HG03457 (cell line): ENCODE measurements around the gene NFATC3.

Source experiments
- ATAC-seq: cut with Tn5 transposase; IDR thresholded peaks from one replicate; pipeline ENCODE4 v1.9.1; 2021; ENCODE audit warnings: moderate number of reproducible peaks; ENCODE audit not compliant: unreplicated experiment

NFATC3 gene

DNA sequence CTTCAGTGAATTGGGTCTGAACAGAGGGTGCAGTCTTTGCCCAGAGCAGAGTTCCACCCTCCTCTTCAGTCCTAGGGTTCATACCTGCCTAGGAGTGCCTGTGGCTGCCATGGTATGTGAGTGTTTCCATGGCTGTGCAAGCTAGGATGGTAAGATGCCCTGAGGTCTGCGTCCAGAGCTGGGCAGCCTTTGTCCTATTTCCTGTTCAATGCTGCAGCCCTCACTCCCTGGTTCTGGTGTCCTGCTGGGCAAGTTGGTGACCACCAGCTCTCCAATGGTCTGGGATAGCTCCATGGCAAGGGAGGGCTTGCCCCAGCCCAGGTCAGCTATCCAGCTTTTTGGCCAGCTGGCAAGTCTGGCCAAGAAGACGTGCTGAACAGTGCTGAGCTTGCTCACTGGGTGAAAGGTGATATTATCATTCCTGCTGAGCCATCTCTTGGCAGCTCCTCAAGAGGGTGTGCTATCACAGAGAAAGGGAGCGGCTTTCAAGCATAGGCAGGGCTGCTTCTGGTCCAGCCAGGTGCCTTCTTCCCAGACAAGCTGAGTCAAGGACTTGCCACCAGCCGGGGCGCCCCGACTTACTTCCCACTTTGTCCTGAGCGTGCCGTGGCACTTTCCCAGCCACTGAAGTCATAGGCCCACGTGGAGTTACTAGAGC is 13.0 kb upstream of the NFATC3 start:
- ATAC-seq: no peak

- no peak for ATAC-seq
Measured at GRCh38 chr16:68073902-68074760, 11.0 kb upstream of the NFATC3 start.

DNA sequence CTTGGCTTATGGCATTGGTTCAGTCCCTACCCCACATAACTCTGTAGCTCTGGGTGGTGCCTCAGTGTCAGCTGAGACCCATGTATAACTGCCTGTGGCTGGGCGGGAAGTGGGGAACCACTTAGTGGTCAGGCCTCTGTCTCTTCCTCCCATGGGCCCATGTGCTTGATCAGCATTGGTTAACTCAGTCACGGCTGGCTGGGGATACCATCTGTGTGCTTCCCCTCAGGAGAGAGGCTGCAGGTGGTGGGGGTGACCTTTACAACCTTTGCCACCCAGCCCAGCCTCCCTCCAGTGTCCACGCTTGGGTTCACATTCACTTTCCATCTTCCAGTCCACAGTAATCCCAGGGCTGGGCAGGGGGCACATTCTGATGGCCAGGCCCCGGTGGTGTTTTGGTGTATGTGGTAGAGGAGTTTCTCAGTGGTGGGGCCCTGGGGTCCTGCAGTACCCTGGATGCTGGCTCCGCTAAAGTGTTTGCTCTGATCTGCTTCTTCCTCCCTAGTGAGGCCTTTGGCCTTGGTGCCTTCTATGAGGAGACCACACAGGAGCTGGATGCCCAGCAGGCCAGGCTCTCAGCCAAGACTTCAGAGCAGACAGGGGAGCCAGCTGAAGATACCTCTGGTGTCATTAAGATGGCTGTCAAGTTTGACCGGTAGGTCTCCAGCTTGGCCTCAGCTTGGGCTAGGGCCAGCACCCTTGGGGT is 10.2 kb upstream of the NFATC3 start:
- peak; percentile 44 for ATAC-seq

DNA sequence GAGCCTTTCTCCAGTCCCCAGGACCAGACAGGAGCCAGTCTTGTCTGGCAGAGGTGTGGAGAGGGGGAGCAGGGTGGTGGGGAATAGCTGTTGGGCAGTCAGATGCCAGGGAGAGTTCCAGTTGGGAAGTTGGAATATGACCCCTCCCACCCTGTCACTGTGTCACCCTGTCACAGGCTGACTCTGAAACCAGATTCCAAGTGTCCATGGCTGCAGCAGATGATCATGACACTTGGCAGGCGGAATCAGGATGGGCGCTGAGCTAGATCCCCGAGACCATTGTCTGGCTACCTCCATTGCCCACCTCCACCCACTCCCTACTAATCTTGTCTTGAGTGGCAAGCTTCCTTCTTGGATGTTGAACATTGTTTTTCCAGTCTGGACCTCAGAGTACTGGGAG is 9.2 kb upstream of the NFATC3 start:
- no peak for ATAC-seq

DNA sequence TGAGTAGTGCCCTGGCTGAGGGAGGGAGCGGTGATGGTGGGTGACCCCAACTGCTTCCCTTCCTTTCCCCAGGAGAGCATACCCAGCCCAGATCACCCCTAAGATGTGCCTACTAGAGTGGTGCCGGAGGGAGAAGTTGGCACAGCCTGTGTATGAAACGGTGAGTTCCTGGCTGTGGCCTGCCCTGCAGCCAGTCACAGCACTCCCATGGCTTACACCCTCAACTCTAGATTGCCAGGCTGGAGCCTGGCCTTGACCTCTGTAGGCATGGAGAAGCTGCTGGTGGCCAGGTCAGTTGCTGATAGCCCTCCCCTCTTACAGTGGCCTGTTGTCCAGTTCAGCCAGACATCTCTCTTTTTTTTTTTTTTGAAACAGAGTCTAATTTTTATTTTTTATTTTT is 8.6 kb upstream of the NFATC3 start:
- ATAC-seq: no peak

- ATAC-seq: no peak
Measured at GRCh38 chr16:68077866-68078700, 7.1 kb upstream of the NFATC3 start.

DNA sequence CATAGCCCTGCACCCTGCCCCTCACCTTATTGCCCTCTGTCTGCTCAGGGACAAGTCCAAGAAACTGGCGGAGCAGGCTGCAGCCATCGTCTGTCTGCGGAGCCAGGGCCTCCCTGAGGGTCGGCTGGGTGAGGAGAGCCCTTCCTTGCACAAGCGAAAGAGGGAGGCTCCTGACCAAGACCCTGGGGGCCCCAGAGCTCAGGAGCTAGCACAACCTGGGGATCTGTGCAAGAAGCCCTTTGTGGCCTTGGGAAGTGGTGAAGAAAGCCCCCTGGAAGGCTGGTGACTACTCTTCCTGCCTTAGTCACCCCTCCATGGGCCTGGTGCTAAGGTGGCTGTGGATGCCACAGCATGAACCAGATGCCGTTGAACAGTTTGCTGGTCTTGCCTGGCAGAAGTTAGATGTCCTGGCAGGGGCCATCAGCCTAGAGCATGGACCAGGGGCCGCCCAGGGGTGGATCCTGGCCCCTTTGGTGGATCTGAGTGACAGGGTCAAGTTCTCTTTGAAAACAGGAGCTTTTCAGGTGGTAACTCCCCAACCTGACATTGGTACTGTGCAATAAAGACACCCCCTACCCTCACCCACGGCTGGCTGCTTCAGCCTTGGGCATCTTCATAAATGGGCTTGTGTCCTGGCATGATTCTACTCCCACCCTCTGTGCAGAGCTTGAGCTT is 6.3 kb upstream of the NFATC3 start:
- ATAC-seq: no peak

DNA sequence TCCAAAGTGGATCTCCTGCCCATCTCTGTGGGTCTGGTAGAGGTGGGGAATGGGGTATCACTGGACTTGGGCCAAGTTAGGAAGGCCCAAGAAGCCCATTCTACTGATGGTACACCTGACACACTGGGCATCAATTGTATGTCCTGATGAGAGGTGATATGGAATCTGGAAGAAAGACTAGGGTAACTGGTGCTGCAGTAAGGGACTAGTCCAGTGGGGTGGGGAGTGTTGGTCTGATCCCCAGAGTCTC is 5.9 kb upstream of the NFATC3 start:
- no peak for ATAC-seq

DNA sequence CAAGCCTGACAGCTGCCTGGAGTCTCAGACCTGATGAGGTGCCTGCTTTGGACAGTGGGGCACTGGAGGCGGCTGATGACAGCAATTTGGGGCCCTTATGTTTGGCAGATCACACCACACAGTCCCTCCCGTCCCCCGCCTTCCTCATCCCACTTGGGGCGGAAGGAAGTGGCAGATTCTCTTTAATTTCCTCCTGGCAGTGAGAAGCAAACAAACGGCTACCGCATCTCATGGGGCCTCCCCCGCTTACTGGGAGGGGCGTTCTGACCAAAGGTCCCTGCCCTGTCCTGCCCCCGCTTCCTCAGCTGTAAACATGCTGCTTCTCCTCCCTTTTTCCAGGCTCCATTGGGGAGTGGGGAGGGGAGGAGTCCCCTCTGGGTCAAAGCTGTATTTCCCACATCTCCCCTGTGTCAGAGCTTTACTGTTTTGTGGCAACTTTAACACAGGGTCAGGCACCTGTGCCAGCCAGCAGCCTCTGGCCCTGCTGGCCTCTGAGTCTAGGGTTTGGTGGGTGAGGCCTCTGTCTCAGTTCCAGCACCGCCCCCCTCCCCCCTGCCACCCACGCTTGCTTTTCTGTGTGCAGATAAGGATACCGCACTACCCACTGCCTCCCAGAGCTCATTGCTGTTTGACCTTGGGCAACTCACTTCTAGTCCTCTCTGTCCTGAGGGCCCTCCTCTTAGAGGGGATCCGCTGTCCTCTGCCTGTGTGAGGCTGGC is 5.4 kb upstream of the NFATC3 start:
- ATAC-seq: no peak

GRCh38 chr16:68081861-68082628 is 3.1 kb upstream of the NFATC3 start:
- no peak for ATAC-seq

DNA sequence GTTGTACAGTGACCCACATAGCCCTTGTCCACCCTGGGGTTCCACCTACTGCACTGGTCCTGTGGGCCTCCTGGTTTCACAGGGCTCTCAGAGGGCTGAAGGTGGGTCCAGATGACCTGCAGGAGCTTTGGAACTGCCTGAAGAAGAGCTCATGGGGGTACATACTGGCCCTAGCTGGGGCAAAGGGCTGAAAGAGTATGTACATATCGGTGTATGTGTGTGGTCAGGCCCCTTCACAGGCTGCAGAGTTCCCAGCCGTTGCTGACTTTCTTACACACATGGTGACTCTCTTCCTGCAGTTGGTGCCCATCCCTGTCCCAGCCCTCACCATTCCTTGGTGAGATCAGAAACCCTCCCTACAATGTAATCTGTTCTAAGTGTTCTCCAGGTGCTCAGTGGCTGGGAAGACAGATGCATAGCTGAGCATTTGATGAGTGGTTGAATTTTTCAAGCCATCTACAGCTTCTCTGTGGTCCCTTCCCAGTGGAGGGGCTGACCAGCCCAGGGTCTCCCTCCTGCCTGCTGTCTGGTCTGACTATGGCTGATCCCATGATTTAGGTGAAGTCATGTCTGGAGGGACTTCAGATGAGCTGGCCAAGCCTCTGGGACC is 2.4 kb upstream of the NFATC3 start:
- no peak for ATAC-seq

DNA sequence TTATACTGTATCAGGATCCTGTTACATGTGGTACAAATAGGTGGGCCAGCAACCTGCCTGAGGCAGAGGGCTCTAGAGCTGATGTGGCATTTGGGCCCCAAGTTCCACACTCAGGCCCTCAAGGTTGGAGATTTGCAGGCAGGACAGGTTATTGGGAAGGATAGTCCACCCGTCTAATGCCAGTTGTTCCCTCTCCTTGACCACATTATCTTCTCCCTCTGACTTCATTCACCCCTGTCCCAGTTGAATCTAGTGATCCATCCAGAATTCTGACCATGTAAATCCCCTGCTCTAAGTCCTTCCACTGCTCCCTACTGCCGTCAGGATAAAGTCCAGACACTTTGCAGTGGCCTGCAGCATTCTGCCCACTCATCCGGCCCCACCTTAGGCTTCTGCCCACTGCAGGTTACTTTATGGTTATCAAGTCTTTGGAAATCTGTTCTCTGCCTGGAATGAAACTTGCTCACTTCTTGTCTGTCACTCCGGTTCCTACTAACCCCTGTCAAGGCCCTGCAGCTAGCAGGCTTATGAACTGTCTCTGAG is 1.9 kb upstream of the NFATC3 start:
- ATAC-seq: no peak

DNA sequence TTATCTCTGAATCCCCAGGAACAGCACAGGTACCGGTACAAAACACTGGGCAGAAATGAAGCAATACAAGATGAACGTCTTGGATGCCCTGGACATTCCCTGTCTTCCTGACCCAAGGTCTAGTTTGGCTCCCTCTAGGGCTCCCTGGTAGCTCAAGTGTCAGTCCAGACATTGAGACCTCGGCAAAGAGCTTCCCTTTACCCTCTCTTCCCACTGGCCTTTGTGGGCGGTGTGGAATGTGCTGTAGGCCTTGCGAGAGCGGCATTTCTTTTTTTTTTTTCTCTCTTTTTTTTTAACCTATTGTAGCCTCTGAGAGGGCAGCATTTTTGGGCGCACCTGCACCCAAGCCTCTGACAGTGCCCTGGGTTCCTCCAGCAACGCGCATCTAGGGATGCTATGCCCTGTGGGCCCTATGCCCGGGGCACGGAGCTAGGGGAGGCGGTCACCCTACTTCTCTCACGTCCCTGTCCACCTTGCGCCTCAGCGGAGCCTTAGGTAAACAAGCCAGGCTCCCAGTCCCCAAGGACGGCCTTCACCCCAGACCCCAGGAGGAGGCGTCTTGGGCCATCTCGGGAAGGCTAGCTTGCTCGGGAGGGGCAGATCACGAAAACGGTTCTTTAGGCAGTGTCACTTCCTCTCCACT is 1.2 kb upstream of the NFATC3 start:
- ATAC-seq: peak; percentile 3

DNA sequence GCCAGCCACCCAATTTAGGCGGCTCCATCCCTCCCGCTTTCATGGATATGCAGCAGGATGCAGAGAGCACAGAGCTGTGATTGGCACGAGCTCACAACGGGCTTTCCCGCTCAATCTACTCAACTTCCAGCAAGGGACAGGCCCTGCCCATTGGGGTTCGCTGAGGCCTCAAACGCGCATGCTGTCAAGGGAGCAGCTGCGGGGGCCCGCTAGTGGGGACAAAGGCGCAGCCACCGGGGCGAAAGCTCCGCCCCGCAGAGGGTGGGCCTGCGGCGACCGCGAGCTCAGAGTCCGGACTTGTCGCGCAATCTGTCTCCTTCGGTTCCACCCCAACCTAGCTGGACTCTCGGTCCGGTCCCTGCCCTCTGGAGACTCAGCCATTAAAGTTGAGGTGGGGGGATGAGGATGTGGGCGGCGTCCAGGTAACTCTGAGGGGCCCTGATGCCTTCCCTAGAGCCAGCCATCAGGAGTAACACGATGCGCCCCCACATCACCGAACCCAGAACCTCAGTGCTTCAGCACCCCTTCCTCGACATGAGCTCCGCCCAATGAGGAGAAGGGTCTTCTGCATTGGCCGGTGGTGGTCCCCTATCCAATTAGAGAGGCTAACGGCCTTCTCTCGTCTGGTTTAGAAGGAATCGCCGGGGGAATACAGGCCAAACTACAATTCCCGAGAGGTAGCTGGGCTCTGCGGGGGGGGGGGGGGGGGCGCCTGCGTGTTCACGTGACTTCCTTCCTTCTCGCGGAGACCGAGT is 489 bp upstream of the NFATC3 start:
- peak; percentile 43 for ATAC-seq

- ATAC-seq: no peak
Measured at GRCh38 chr16:68086336-68086841, 1.2 kb downstream of the NFATC3 start.

GRCh38 chr16:68086860-68087268 is 1.7 kb downstream of the NFATC3 start:
- ATAC-seq: no peak

- no peak for ATAC-seq
Measured at GRCh38 chr16:68087688-68088087, 2.5 kb downstream of the NFATC3 start.
